Pericardium fibroblast (primary cell): ENCODE data around the gene OTP. TPM values are rescaled to one million over a fixed set of nuclear protein-coding genes. Genes with fewer than 3 reads are reported as not detected.

Source experiments
- total RNA-seq: library from RNA; depleted of rRNA; stranded (reverse); fragments of >200 nt; gene quantifications from 2 replicates; pipeline ENCODE4 v1.2.3, GENCODE V29; 2015

The OTP gene
- total RNA-seq: not detected in 2 replicates

DNA sequence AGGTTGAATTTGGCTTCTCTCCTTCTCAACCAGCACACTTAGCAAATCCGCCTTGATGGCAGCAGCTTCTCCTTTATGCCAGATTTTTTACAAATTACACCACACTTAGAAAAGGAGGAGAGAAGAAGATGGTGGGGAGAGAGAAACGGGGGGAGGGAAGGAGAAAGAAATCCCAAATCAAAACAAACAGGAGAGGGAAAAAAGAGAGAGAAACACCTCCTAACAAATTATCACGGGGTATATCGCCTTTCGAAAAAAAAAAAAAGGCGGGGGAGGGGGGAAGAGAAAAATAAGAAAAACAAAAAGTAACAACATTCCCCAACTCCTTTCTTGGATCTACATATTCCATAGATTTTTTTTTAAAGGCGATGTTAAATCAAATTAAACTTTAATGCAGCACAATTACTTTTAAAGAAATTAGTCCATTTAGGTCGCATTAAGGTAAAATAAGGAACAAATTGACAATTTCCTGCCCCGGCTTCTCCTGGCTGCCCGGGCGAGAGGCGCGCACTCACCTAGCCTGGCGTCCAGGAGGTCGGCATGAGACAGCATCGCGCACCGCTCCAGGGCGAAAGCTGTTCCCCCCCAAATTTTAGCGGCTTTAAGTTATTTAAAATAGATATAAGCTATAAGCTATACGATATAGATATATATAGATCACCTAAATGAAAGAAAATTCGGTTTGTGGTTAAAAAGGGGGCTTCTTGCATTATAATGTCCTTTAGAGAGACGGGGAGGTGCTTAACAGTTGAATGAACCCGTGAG lies at the start of gene OTP:
TSS of gene OTP (minus strand) at position 716 of the 765 bp plus-strand sequence. CDS start at position 552, 164 bp downstream.

Other genes with a start within 250 kb of the OTP start
- gene WDR41, start 146.4 kb downstream of the OTP start, total RNA-seq: 55.5 and 93.0 TPM in 2 replicates
- gene TBCA, start 137.6 kb upstream of the OTP start, total RNA-seq: 175 and 193 TPM in 2 replicates